Activated T-cell treated with anti-CD3 and anti-CD28 coated beads, Interleukin-2, amount 50 U/mL, for 1 hour (primary cell): ENCODE results near the gene NIN.

Experiments
- DNase-seq: peaks from one replicate; pipeline ENCODE4 v3.0.0-alpha.2; 2020

NIN gene

GRCh38 chr14:50830932-50831725 lies at the start of gene NIN:
Gene NIN (minus strand): TSS chr14:50831162. CDS start chr14:50822056, 9,106 bp downstream.
- peak; percentile 79 for DNase-seq

- peak; percentile 45 for DNase-seq
Measured at GRCh38 chr14:50875359-50876070, 44.6 kb upstream of the NIN start.

- DNase-seq, result no peak
Measured at GRCh38 chr14:50874757-50875156, 43.8 kb upstream of the NIN start.

GRCh38 chr14:50871914-50872732 lies 41.2 kb upstream of the NIN start, which contains the start of gene ABHD12B:
Gene ABHD12B (plus strand): TSS chr14:50872053. CDS start chr14:50872175, 122 bp downstream.
- DNase-seq, result no peak

GRCh38 chr14:50871228-50871627 lies 40.3 kb upstream of the NIN start:
- no peak for DNase-seq

- no peak for DNase-seq
Measured at GRCh38 chr14:50865391-50866076, 34.6 kb upstream of the NIN start.

GRCh38 chr14:50864946-50865345 lies 34.0 kb upstream of the NIN start:
- no peak for DNase-seq

- DNase-seq, result no peak
Measured at GRCh38 chr14:50864237-50864636, 33.3 kb upstream of the NIN start.

- no peak for DNase-seq
Measured at GRCh38 chr14:50862036-50862570, 31.1 kb upstream of the NIN start.

GRCh38 chr14:50860478-50861086 lies 29.6 kb upstream of the NIN start:
- peak; percentile 90 for DNase-seq

GRCh38 chr14:50859296-50859624 lies 28.3 kb upstream of the NIN start:
- no peak for DNase-seq

- DNase-seq, result no peak
Measured at GRCh38 chr14:50856660-50857059, 25.7 kb upstream of the NIN start.

- no peak for DNase-seq
Measured at GRCh38 chr14:50855558-50855957, 24.6 kb upstream of the NIN start.

GRCh38 chr14:50854521-50854920 lies 23.6 kb upstream of the NIN start:
- no peak for DNase-seq

GRCh38 chr14:50853891-50854290 lies 22.9 kb upstream of the NIN start:
- DNase-seq, result no peak

GRCh38 chr14:50846226-50846880 lies 15.4 kb upstream of the NIN start:
- no peak for DNase-seq

GRCh38 chr14:50845166-50845565 lies 14.2 kb upstream of the NIN start:
- no peak for DNase-seq

GRCh38 chr14:50844391-50844790 lies 13.4 kb upstream of the NIN start:
- DNase-seq, result no peak

- DNase-seq, result no peak
Measured at GRCh38 chr14:50839691-50840090, 8.7 kb upstream of the NIN start.

GRCh38 chr14:50839048-50839447 lies 8.1 kb upstream of the NIN start:
- no peak for DNase-seq

GRCh38 chr14:50837850-50838470 lies 7.0 kb upstream of the NIN start:
- no peak for DNase-seq
